Suprapubic skin (tissue), 3 donors: ENCODE results near the gene GATA3.

Source experiments
- CTCF ChIP-seq, 2 donors: fragments of 200-600 bp in 1 of 2; fragments of 450-650 bp in 1 of 2; sonication (generic) in 1 of 2; IDR thresholded peaks; one replicate each; pipeline ENCODE4 v1.5.1; 2016 to 2019; ENCODE audit warnings: antibody characterized with exemption in 2 of 2, mild to moderate bottlenecking in 1 of 2, moderate library complexity in 1 of 2
- EP300 ChIP-seq: sonication (generic); formaldehyde crosslinking; IDR thresholded peaks from one replicate; pipeline ENCODE4 v1.6.1; 2017; ENCODE audit warnings: antibody characterized with exemption
- POLR2A ChIP-seq, 2 donors: fragments of 450-650 bp; IDR thresholded peaks; one replicate each; pipeline ENCODE4 v1.6.1; 2017; ENCODE audit warnings: antibody characterized with exemption in 2 of 2, mild to moderate bottlenecking in 2 of 2, moderate library complexity in 2 of 2

- no peak for TF ChIP-seq POLR2A (IDR thresholded peaks at IDR 0.05)
- no peak for TF ChIP-seq CTCF (IDR thresholded peaks at IDR 0.05)
- TF ChIP-seq EP300 = no peak
Observed at GRCh38 chr10:8112230-8112905, 57.9 kb downstream of the GATA3 start.
